Mammary epithelial cell (primary cell): Measurements from ENCODE around the gene PHRF1.

Experiments
- CTCF ChIP-seq, 2 donors: IDR thresholded peaks in 1 of 2; conservative IDR thresholded peaks in 1 of 2; 2 replicates each; pipeline ENCODE4 v1.5.1; 2011 to 2012; ENCODE audit warnings: inconsistent platforms in 2 of 2, low read length in 2 of 2, mild to moderate bottlenecking in 2 of 2, control low read depth in 1 of 2, low read depth in 1 of 2; ENCODE audit not compliant: insufficient read depth in 1 of 2; ENCODE audit errors: extremely low read depth in 1 of 2
- EZH2 ChIP-seq: IDR thresholded peaks from 2 replicates; pipeline ENCODE4 v1.6.1; 2012; ENCODE audit warnings: low read length, inconsistent platforms, borderline replicate concordance

- TF ChIP-seq CTCF (conservative IDR thresholded peaks at IDR 0.05 in 1 of 2, IDR thresholded peaks at IDR 0.05 in 1 of 2; ENCODE audit: extremely low read depth in 1 of 2, insufficient read depth in 1 of 2, low read depth in 1 of 2, low read length in 2 of 2) (no peak), EZH2 (no peak)
Measured at GRCh38 chr11:656426-656825, 80.2 kb downstream of the PHRF1 start.
